HFF-Myc (cell line): ENCODE results near the gene SLC1A6.
"Not testable (repeated sequence)": the region's sequence is repeated elsewhere in the genome, so short reads cannot be mapped to it uniquely, and the experiment has no call there.

Source experiments
- DNase-seq: peaks from one replicate; pipeline ENCODE4 v3.0.0-alpha.2; 2011; ENCODE audit warnings: low read depth; ENCODE audit errors: extremely low read depth
- H3K4me3 ChIP-seq: replicated peaks from 2 replicates; pipeline ENCODE4 v1.5.1; 2011; ENCODE audit warnings: low read depth, mild to moderate bottlenecking, control low read depth, low read length
- CTCF ChIP-seq: IDR thresholded peaks from 2 replicates; pipeline ENCODE4 v1.5.1; 2012; ENCODE audit warnings: mild to moderate bottlenecking, low read depth, low read length, control low read depth; ENCODE audit errors: missing control alignments

SLC1A6 gene

GRCh38 chr19:14957464-14957863 lies 22.2 kb downstream of the SLC1A6 start:
- no peak overlapping the region for H3K4me3 ChIP-seq
- no peak for DNase-seq
- no peak for TF ChIP-seq CTCF

DNA sequence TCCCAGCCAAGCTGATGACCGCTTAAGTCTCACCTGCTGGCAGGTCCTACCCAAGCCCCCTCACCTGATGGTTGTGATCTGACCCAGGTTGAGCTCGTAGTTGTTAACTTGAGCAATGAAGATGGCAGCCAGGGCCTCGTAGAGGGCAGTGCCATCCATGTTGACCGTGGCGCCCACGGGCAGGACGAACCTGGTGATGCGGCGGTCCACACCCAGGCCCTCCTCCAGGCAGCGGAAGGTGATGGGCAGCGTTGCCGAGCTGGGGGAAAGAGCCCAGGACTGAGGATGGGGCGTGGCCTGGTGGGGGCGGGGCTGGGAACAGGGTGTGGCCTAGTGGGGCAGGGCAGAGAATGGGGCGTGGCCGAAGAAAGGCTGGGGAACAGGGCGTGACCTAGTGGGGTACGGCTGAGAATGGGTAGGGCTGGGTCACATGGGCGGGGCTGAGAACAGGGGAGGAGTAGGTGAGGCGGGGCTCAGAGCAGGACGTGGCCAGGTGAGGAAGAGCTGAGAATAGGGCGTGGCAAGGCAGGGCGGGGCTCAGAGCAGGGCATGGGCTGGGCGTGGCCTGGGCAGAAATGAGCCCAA lies 25.5 kb downstream of the SLC1A6 start:
- DNase-seq: no peak
- H3K4me3 ChIP-seq: no peak overlapping the region
- no peak for TF ChIP-seq CTCF

DNA sequence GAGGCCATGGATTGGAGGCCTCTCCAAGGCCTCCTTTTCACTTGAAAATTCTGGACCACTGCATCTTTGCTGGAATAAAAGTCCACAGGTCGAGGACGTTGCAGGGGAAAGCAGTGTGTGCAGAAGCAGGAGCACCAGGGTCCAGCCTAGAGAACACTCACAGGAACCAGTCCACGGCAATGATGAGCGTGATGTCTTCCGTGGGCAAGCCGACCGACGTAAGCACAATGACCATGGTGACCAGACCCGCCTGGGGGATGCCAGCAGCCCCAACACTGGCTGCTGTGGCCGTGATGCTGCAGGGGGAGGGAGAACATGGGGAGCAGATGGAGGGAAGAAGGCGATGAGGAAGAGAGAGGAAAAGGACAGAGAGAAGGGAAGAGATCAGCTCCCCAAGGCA lies 26.9 kb downstream of the SLC1A6 start:
- H3K4me3 ChIP-seq: no peak overlapping the region
- no peak for TF ChIP-seq CTCF
- DNase-seq: no peak

DNA sequence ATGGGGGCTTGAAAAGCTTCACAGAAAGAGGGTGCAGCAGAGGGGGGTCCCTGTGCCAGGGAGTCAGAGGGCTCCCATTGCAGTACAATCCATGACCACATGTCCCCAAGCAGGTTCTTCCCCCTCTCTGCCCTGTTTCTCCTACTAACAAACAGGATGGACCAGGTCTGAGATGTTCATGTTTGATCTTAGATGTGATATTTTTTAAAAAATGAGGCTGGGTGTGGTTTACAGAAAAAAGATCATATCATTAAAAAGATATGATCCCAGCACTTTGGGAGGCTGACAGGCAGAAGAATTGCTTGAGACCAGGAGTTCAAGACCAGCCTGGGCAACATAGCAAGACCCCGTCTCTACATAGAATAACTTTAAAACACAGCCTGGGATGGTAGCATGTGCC lies 29.2 kb downstream of the SLC1A6 start:
- TF ChIP-seq CTCF: no peak
- H3K4me3 ChIP-seq: no peak overlapping the region
- no peak for DNase-seq

DNA sequence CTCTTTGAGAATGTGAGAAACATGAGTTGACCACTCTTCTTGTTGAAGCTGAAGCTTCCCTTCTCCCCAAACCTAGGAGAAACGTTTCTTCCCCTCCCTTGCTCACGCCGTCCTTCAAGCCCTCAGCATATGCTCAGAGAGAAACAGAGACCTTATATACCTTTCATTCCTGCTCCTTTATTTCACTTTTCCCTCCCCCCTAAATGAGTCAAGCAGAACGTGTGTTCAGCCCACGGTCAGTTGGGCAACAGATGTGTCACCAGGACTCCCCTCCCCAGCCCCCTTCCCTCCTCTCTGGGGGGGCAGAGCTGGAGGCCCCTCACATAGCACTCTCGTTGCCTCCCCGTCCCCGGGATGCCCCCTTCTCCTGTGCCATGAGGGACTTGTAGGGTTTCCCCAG lies 29.8 kb downstream of the SLC1A6 start:
- no peak for DNase-seq
- TF ChIP-seq CTCF: no peak
- no peak overlapping the region for H3K4me3 ChIP-seq

GRCh38 chr19:14949413-14949812 lies 30.3 kb downstream of the SLC1A6 start:
- DNase-seq: not testable (repeated sequence)

DNA sequence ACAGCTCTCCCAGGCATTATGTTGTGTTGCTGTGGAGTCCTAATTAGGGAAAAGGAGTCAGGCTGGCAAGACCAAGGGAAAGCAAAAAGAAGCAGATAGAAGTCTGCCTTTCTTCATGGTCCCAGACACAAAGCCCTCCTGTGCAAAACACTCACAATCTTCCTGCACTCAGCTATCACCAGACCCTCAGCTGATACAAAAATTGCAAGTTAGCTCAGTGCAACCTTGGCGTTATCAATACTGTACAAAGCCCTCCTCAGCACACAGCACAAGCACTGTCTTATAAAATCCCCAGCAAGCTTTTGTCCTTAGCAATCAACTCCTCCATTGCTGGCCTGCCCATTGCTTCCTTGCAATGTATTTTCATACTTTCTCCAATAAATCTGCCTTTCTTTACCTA lies 35.2 kb downstream of the SLC1A6 start:
- TF ChIP-seq CTCF: no peak
- no peak for DNase-seq

More at GRCh38 chr19:14949413-14949812, 30.3 kb downstream of the SLC1A6 start:
- H3K4me3 ChIP-seq: not testable (repeated sequence)

More for the DNA sequence above, 35.2 kb downstream of the SLC1A6 start:
- no peak overlapping the region for H3K4me3 ChIP-seq
